T-helper 22 cell (primary cell): Measurements from ENCODE around the gene BACH1.

Experiments
- DNase-seq: peaks from one replicate; pipeline ENCODE4 v3.0.0-alpha.2; 2020; ENCODE audit warnings: low read depth

Gene BACH1

GRCh38 chr21:29315131-29315749, 16.5 kb downstream of the BACH1 start:
- DNase-seq = no peak

- DNase-seq = no peak
Observed at GRCh38 chr21:29316029-29316742, 17.5 kb downstream of the BACH1 start.

GRCh38 chr21:29316806-29317205, 18.1 kb downstream of the BACH1 start:
- no peak for DNase-seq

- no peak for DNase-seq
Observed at GRCh38 chr21:29318354-29318753, 19.6 kb downstream of the BACH1 start.

- DNase-seq = no peak
Observed at GRCh38 chr21:29320031-29320430, 21.3 kb downstream of the BACH1 start.

GRCh38 chr21:29321217-29321616, 22.5 kb downstream of the BACH1 start:
- no peak for DNase-seq

- DNase-seq = no peak
Observed at GRCh38 chr21:29321932-29322928, 23.5 kb downstream of the BACH1 start.

- DNase-seq = no peak
Observed at GRCh38 chr21:29323189-29323588, 24.5 kb downstream of the BACH1 start.

- no peak for DNase-seq
Observed at GRCh38 chr21:29326914-29327554, 28.3 kb downstream of the BACH1 start.

GRCh38 chr21:29329406-29329805, 30.7 kb downstream of the BACH1 start:
- no peak for DNase-seq

GRCh38 chr21:29330797-29331196, 32.1 kb downstream of the BACH1 start:
- no peak for DNase-seq

GRCh38 chr21:29332461-29333362, 34.0 kb downstream of the BACH1 start:
- DNase-seq = no peak

- no peak for DNase-seq
Observed at GRCh38 chr21:29333406-29333805, 34.7 kb downstream of the BACH1 start.

GRCh38 chr21:29334717-29335428, 36.2 kb downstream of the BACH1 start:
- DNase-seq = no peak

GRCh38 chr21:29335720-29336119, 37.0 kb downstream of the BACH1 start:
- no peak for DNase-seq

- no peak for DNase-seq
Observed at GRCh38 chr21:29338256-29338655, 39.5 kb downstream of the BACH1 start.

GRCh38 chr21:29340228-29340627, 41.5 kb downstream of the BACH1 start:
- DNase-seq = no peak

GRCh38 chr21:29342363-29342957, 43.7 kb downstream of the BACH1 start:
- DNase-seq = no peak

GRCh38 chr21:29343519-29343918, 44.8 kb downstream of the BACH1 start:
- DNase-seq = no peak

GRCh38 chr21:29346281-29346680, 47.6 kb downstream of the BACH1 start:
- no peak for DNase-seq
